ENCODE results near the gene TBC1D13.
"Not testable (repeated sequence)": the region's sequence is repeated elsewhere in the genome, so short reads cannot be mapped to it uniquely, and the experiment has no call there.

Gene TBC1D13

DNA sequence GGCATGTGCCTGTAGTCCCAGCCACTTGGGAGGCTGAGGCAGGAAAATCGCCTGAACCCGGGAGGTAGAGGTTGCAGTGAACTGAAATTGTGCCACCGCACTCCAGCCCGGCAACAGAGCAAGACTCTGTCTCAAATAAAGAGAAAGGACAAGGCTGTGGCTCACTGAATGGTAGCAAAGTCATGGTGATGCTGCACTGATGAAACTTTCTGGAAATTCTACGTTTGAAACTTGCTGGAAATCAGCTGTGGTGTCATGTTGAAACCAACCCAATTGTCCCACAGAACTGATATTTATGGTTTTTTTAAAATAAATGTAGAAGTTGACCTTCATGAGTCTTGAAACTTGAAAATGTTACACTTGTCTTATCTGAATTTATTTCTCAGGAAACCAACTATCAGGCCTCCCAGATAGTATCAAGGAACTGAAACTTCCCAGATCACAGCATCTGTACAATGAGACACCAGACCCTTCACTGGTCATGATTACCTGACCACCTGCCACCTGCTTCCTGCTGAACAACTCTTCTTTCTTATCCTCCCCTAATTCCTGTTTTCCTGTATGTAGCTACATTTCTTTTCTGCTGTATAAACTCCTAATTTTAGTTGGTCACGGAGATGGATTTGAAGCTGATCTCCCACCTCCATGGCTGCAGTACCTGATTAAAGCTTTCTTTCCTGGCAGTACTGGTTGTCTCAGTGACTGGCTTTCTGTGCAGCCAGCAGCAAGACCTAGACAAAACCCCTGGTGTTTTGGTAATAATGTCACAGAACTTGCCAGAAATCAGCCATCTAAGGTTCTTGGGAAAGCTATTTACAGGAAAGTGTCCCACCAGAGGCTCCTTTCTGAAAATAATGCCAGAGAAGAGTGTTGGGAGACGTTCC, 5.6 kb upstream of the TBC1D13 start:
- DNase-seq (ENCODE audit: low read depth) = no peak
- no peak overlapping the region for H3K4me3 ChIP-seq (ENCODE audit: low read depth, low read length)

DNA sequence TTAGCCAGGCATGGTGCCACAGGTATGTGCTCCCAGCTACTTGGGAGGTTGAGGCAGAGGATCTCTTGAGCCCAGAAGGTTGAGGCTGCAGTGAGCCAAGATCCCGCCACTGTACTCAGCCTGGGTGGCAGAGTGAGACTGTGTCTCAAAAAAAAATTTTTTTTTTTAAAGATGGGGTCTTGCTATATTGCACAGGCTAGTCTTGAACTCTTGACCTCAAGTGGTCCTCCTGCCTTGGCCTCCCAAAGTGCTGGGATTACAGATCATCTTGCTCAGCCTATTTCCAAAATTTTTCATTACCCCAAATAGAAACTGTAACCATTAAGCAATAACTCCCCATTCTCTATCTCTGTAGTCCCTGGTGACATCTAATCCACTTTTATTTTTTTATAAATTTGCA, 4.4 kb upstream of the TBC1D13 start:
- no peak for DNase-seq (ENCODE audit: low read depth)
- H3K4me3 ChIP-seq (ENCODE audit: low read depth, low read length) = no peak overlapping the region

DNA sequence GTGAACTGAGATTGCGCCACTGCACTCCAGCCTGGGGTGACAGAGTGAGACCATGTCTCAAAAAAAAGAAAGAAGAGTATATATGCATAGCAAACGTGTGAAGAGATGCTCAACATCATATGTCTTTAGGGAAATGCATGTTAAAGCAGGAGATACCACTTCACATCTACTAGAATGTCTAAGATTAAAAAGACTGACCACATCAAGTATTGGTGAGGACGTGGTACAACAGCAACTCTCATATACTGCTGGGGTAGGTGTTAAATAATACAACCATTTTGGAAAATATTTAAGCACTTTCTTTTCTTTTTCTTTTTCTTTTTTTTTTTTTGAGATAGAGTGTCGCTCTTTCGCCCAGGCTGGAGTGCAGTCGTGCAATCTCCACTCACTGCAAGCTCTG, 1.6 kb upstream of the TBC1D13 start:
- no peak for DNase-seq (ENCODE audit: low read depth)
- H3K4me3 ChIP-seq (ENCODE audit: low read depth, low read length) = no peak overlapping the region

DNA sequence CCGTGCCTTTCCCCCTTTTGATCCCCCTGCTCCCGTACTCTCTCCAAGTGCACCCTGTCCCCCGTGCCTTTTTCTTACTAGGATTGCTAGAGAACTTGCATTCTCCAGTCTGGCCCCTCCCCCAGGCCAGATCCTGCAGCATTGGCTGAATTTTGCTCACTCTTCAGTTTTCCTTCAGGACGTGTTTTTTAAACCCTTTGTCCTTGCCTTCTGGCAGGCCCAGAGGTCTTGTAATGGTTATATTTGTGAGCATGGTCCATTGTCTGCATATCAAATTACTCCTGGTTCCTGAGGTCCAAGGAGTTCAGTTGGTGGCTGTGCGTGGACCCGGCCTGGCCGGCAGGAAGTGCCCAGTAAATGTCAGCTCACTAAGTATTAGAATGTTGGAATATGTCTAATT, 606 bp downstream of the TBC1D13 start:
- DNase-seq (ENCODE audit: low read depth) = no peak
- peak overlapping the region; percentile 98 for H3K4me3 ChIP-seq (ENCODE audit: low read depth, low read length)

DNA sequence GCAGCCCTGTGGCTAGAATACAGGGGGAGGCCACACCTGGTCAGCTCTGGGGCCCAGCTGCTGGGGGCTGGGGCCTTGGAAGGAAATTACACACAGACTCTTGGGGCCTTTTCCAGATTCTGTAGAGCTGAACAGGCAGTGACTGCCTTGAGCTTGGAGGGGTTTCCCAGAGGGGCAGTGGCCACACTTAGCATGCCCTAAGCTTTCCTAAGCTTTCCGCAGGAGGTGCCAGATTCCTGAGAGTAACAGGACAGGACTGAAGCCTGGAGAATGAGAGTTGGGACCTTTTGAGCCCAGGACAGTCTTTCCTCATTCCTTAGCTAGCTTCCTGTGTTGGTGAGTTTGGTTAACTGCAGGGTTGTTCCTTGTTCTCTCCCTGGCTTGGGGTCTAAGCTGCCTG, 1.4 kb downstream of the TBC1D13 start:
- peak overlapping the region; percentile 98 for H3K4me3 ChIP-seq (ENCODE audit: low read depth, low read length)
- DNase-seq (ENCODE audit: low read depth) = no peak

DNA sequence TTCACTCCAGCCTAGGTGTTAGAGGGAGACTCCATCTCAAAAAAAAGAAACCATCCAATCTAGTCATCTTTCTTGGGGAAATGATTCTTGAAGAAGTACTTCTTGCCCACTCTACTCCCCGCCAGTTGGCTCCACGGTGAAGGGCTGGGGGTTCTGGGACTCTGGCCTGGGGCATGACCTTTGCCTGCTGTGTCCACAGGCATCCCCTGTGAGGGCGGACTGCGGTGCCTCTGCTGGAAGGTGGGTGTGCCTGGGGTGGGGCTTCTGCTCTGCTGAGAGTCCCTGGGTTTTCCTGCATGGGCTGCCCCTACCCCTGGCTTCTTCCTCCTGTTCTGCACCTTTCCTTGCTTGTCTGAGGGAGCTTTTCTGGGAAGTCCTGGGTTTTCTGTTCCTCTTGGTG, 3.5 kb downstream of the TBC1D13 start:
- no peak overlapping the region for H3K4me3 ChIP-seq (ENCODE audit: low read depth, low read length)
- DNase-seq (ENCODE audit: low read depth) = no peak

DNA sequence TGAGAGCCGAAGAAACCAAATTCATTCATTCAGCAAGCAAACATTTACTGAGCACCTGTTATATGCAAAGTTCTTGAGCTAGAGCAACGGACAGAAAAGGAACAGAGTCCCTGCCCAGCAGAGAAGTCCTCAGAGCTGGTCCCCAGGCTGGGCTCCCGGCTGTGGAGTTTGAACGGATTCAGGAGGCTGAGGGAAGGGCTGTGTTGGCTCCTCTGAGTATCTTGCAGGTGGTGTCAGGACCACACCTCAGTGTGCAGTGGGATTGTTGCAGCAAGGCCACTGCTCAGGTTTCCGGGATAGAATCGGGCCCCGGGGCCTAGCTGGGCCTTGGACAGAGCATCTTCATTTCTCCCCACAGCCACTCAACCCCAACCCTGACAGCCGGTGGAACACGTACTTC, 5.1 kb downstream of the TBC1D13 start:
- no peak for DNase-seq (ENCODE audit: low read depth)
- no peak overlapping the region for H3K4me3 ChIP-seq (ENCODE audit: low read depth, low read length)

DNA sequence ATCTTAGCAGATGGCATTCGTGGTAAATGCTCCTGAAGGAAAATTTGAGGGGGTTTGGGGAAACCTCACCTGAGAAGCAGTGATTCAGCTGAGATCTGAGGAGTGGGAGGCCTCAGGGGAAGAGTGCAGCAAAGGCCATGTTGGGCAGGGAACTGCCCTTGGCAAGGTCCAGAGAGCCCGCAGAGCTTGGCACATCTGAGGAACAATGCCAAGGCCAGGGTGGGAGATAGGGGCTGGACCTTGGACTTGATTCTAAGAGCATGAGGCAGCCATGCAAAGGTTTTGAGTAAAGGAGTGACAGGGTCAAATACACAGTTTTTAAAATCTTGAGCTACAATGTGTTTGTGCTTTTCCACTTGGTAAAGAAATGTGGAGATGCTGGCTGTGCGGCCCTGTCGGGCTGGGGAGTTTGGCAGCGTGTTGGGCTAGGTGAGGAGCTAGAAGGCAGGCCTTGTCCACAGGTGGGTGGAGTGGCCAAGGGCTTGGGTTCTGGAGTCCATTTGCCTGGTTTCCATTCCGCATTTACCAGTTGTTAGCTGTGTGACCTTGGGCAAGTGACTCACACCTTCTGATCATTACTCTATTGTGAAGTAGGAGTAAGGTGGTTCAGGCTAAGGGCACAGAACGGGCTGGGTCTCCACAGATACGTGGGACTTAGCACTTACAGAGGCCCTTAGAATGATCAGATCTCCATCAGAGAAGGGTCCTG, 6.1 kb downstream of the TBC1D13 start:
- no peak for DNase-seq (ENCODE audit: low read depth)
- no peak overlapping the region for H3K4me3 ChIP-seq (ENCODE audit: low read depth, low read length)

DNA sequence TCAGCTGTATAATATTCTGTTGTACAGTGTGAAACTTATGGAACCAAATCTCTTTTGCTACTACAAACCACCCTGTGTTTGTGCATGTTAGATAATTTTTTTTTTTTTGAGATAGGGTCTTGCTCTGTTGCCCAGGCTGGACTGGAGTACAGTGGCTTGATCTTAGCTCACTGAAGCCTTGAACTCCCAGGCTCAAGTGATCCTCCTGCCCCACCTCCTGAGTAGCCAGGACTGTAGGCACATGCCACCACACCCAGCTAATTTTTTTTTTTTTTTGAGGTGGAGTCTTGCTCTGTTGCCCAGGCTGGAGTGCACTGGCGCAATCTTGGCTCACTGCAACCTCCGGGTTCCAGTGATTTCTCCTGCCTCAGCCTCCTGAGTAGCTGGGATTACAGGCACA, 7.9 kb downstream of the TBC1D13 start:
- not testable (repeated sequence) for H3K4me3 ChIP-seq (ENCODE audit: low read depth, low read length); DNase-seq (ENCODE audit: low read depth)

DNA sequence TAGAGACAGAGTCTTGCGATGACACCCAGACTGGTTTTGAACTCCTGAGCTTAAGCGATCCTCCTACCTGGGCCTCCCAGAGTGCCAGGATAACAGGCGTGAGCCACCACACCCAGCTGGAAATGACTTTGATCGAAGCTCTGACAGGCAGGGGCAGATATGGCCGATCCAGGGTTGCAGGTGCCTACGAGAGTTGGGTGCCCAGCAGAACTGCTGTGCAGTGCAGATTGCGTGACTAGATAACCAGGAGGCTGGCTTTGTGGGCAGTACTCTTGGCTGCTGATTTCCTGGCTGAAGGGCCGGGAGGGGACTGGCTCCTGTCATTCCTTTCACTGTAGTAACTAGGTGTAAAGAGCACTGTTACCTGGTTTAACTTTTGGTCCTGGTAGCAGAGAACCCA, 11.8 kb downstream of the TBC1D13 start:
- no peak overlapping the region for H3K4me3 ChIP-seq (ENCODE audit: low read depth, low read length)
- no peak for DNase-seq (ENCODE audit: low read depth)

DNA sequence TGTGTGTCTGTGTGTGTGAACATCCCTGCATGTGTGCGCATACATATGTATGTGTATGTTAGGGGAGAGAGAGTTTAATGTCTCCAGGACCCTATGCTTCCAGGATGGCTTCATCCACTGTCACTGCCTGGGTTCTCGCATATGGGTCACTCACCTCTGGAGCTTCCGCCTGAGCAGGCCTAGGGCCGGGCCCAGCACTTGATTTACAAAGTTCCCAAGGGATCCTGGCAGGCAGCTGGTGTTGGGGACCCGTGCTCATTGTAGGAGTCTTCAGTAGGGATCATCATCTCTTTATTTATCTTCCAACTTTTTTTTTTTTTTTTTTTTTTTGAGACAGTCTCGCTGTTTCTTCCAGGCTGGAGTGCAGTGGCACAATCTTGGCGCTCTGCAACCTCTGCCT, 13.0 kb downstream of the TBC1D13 start:
- H3K4me3 ChIP-seq (ENCODE audit: low read depth, low read length) = no peak overlapping the region
- DNase-seq (ENCODE audit: low read depth) = no peak

DNA sequence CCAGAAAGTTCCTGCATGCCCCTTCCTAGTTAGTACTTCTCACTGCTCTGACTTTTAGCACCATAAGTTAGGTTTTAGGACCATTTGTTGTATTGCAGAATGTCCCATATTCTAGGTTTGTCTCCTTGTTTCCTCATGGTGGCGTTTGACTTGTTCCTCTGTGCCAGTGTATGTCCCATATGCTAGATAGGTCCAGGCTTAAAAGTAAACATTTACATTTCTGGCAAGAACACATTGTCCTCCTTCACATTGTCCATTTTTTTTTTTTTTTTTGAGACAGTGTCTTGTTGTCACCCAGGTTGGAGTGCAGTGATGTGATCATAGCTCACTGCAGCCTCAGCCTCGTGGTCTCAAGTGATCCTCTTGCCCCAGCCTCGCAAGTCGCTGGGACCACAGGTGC, 15.4 kb downstream of the TBC1D13 start:
- DNase-seq (ENCODE audit: low read depth) = no peak
- no peak overlapping the region for H3K4me3 ChIP-seq (ENCODE audit: low read depth, low read length)

DNA sequence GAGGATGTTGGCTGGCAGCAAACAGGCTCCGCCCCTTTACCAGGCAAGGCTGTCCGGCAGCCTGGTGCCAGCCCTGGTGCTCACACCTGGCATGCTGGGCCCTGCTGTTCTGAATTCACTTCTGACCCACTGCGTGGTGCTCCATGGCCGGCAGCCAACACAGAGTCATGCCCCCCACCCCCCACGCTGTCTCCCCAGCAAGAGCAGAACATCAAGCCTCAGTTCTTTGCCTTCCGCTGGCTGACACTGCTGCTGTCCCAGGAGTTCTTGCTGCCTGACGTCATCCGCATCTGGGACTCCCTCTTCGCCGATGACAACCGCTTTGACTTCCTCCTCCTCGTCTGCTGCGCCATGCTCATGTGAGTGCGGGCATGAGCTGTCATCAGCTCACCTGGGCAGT, 18.6 kb downstream of the TBC1D13 start:
- H3K4me3 ChIP-seq (ENCODE audit: low read depth, low read length) = no peak overlapping the region
- DNase-seq (ENCODE audit: low read depth) = no peak

DNA sequence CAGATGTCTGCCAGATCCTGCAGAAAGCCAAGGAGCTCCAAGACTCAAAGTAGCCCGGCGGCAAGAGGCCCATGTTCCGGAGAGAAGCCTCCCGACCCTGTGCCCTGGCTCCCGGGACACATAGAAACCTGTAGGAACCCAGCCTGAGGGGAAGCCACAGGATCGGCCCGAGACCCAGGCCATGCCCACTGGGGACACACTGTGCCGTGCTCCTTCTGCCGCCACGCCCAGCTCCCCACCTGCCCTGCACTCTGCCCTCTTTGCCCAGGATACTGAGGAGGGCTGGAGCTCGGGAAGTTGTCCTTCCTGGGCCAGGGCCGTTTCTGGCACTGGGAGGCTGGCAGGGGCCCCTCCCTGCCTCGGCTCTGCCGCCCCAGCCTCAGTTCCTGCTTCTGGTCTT, 20.8 kb downstream of the TBC1D13 start:
- DNase-seq (ENCODE audit: low read depth) = no peak
- H3K4me3 ChIP-seq (ENCODE audit: low read depth, low read length) = no peak overlapping the region

DNA sequence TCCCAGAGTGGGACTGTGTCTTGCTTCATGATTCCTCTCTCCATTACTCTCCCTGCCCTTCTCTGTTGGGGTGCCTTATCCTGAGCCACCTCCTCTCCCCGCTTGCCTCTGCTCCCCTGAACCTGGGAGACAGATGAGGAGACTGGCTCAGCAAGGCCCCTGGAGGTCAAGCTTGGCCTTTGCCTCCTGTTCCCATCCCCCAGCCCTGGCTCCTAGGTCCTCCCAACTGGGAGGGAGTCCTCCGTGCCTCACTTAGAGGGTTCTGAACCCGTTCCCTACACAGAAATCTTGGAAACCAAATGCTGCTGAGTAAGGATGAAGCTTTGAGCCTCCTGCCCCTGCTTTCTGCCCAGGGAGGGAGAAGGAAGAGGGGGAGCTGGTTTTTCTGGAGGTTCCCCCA, 21.5 kb downstream of the TBC1D13 start:
- no peak overlapping the region for H3K4me3 ChIP-seq (ENCODE audit: low read depth, low read length)
- DNase-seq (ENCODE audit: low read depth) = no peak

DNA sequence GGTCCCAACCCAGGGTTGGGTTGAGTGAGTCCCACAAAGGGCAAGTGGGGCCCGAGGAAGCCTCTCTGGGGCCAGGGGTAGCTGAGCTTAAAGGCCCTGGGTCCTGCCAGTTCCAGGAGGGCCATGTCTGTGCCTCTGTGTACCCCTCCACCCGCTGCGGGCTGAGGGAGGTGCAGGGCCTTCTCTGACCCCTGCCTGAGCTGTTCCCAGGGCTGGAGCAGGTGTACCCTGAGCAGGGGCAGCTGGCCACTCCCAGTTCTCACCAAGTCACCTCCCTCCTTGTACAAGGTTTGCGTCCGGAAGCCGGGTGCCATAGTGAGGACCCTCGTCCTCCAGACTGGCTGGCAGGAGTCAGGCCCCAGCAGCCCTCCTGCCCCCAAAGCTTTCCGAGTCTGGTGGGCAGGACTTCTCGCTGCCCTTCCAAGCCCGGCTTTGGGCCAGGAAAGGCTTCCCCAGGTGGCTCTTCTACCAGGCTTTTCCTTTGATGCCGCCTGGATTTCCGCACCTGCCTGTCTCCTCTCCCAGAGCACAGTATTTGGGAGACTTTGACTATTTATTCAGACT, 22.1 kb downstream of the TBC1D13 start:
- DNase-seq (ENCODE audit: low read depth) = no peak
- H3K4me3 ChIP-seq (ENCODE audit: low read depth, low read length) = no peak overlapping the region

DNA sequence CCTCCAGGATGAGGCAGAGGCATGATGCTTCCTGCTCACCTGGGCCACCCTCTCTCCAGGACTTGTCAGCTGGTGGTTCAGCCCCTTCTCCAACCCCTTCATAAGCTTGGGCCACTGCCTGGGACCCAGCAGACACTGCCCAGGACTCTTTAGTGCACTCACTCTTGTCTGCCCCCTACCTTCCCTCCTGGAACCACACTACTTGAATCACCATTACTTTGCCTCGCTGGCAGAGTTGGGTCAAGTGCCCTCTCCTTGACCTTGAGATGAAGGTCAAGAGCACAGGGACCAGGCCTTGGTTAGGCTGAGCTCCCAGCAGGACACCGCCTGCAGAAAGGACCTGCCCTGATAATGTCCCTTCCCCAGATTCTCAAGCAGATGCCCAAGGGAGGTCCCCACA, 22.8 kb downstream of the TBC1D13 start:
- H3K4me3 ChIP-seq (ENCODE audit: low read depth, low read length) = no peak overlapping the region
- no peak for DNase-seq (ENCODE audit: low read depth)

DNA sequence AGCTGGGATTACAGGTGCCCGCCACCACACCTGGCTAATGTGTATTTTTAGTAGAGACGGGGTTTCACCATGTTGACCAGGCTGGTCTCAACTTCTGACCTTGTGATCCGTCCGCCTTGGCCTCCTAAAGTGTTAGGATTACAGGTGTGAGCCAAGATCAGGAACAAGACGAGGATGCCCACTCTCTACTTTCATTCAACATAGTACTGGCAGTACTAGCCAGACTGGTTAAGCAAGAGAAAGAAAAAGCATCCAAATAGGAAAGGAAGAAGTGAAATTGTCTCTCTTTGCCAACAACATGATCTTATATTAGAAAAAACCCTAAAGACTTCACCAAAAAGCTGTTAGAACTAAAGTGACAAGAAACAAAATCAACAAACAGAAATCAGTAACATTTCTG, 23.8 kb downstream of the TBC1D13 start:
- no peak overlapping the region for H3K4me3 ChIP-seq (ENCODE audit: low read depth, low read length)

DNA sequence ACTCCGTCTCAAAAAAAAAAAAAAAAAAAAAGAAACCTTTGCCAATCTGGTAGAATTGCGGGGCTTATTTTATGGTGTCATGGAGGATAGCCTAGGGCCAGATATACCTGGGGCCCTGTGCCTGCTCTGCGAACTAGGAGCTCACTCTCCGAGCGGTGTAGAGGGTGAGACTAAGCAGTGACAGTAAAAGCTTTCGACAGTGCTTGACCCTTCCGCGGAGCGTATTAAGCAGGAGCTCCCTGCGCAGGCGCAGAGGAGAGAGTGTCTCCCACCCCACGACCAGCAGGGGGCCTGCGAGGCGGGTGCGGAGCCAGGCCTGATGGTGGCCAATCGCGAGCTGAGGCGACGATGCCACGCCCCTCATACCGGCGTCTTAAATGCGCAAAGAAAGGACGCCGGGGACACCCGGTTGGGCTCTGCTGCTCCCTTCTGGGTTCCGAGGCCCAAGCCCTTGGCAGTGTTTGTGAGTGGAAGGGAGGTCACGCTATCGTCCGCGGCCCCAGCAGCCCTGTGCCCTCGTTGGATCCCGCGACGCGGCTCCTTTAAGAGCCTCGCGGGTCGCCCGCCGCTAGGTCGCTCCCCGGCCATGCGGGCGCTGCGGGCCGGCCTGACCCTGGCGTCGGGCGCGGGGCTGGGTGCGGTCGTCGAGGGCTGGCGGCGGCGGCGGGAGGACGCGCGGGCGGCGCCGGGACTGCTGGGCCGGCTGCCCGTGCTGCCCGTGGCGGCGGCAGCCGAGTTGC, 31.2 kb downstream of the TBC1D13 start, which contains the start of gene ENDOG:
Gene ENDOG (plus strand): TSS at position 402 of the 740 bp plus-strand sequence. CDS start 185 bp downstream, at position 587.
- DNase-seq (ENCODE audit: low read depth) = peak; percentile 77
- peak within 1 kb of the TSS; percentile 71 for H3K4me3 ChIP-seq (ENCODE audit: low read depth, low read length)

More for the DNA sequence above, 23.8 kb downstream of the TBC1D13 start:
- no peak for DNase-seq (ENCODE audit: low read depth)
